Endothelial cell of umbilical vein (primary cell): Measurements from ENCODE around the gene STPG4. TPM values are rescaled to one million over a fixed set of nuclear protein-coding genes. Genes with fewer than 3 reads are reported as not detected.
A peak's percentile ranks its signal among the peaks of the same experiment; 100 is the strongest.

Experiments used
- BruUV-seq: library from RNA; stranded (reverse); fragments of 400-500 nt; replicated peaks from 2 replicates; lab custom pipeline; 2021; lab: Mats Ljungman, UMichigan
- CTCF ChIA-PET: fragments of 300-600, 350-600 bp; sonication (Branson Sonifier 250); formaldehyde crosslinking; loops from one replicate; lab custom pipeline; 2021; ENCODE audit warnings: antibody characterized with exemption, inconsistent platforms; lab: Charles Lee
- POLR2A ChIA-PET: fragments of 300-600, 350-600 bp; sonication (Branson Sonifier 250); formaldehyde crosslinking; loops from one replicate; lab custom pipeline; 2021; ENCODE audit warnings: antibody characterized with exemption, inconsistent platforms; lab: Charles Lee
- DNase-seq: peaks from one replicate; pipeline ENCODE4 v3.0.0-alpha.2; 2011; ENCODE audit warnings: low read depth, low spot score
- FAIRE-seq: peaks from 2 replicates; lab custom pipeline; 2011; peaks lifted over from hg19 to GRCh38; lab: Jason Lieb, UNC
- H2AFZ ChIP-seq: 2 replicates; pipeline ENCODE4 v1.6.0; 2012; ENCODE audit warnings: low read depth, low read length, control low read depth, inconsistent platforms
- H3K27ac ChIP-seq: 2 replicates; pipeline ENCODE4 v1.5.1; 2011; ENCODE audit warnings: low read depth, mild to moderate bottlenecking, control low read depth, low read length, moderate library complexity; ENCODE audit not compliant: insufficient read depth
- H3K27me3 ChIP-seq, 2 experiments: 2 replicates each; pipeline versions ENCODE4 v1.6.0 to v1.6.1; 2011; ENCODE audit warnings: low read length in 2 of 2, mixed read lengths in 1 of 2; ENCODE audit not compliant: control insufficient read depth in 2 of 2, insufficient read depth in 2 of 2
- H3K36me3 ChIP-seq, 2 experiments: 2 replicates in 1 of 2; 3 replicates in 1 of 2; pipeline ENCODE4 v1.5.1; 2011; ENCODE audit warnings: low read length in 2 of 2, mild to moderate bottlenecking in 1 of 2, moderate library complexity in 1 of 2; ENCODE audit not compliant: control insufficient read depth in 2 of 2, insufficient read depth in 2 of 2; ENCODE audit errors: extremely low read depth in 1 of 2
- H3K4me1 ChIP-seq: 3 replicates; pipeline ENCODE4 v1.5.1; 2011; ENCODE audit warnings: mild to moderate bottlenecking, low read length; ENCODE audit not compliant: control insufficient read depth, insufficient read depth; ENCODE audit errors: extremely low read depth
- H3K4me2 ChIP-seq: 2 replicates; pipeline ENCODE4 v1.6.1; 2011; ENCODE audit warnings: low read length, control low read depth, mixed read lengths; ENCODE audit not compliant: insufficient read depth
- H3K4me3 ChIP-seq, 3 experiments: fragments of 200-600 bp in 1 of 3; sonication (generic), shearing (Covaris generic) in 1 of 3; replicated peaks in 1 of 3; 2 replicates each; pipeline ENCODE4 v1.5.1; 2011 to 2016; ENCODE audit warnings: control low read depth in 3 of 3, low read length in 3 of 3, mild to moderate bottlenecking in 2 of 3, inconsistent platforms in 1 of 3, low read depth in 1 of 3, moderate library complexity in 1 of 3; ENCODE audit not compliant: insufficient read depth in 1 of 3
- H3K79me2 ChIP-seq: 2 replicates; pipeline ENCODE4 v1.6.0; 2012; ENCODE audit warnings: low read length, inconsistent platforms; ENCODE audit not compliant: control insufficient read depth, insufficient read depth
- H3K9ac ChIP-seq: replicated peaks from 2 replicates; pipeline ENCODE3; 2011; ENCODE audit warnings: low read length, control low read depth; ENCODE audit not compliant: insufficient read depth; ENCODE audit errors: extremely low read depth
- H3K9me1 ChIP-seq: replicated peaks from 3 replicates; pipeline ENCODE4 v1.6.0; 2011; ENCODE audit warnings: mild to moderate bottlenecking, low read length; ENCODE audit not compliant: control insufficient read depth, insufficient read depth; ENCODE audit errors: extremely low read depth
- H3K9me3 ChIP-seq: replicated peaks from 2 replicates; pipeline ENCODE4 v1.5.1; 2012; ENCODE audit warnings: low read length, inconsistent platforms; ENCODE audit not compliant: control insufficient read depth, insufficient read depth
- H4K20me1 ChIP-seq: replicated peaks from 2 replicates; pipeline ENCODE3; 2011; ENCODE audit warnings: mild to moderate bottlenecking, low read length; ENCODE audit not compliant: control insufficient read depth, insufficient read depth; ENCODE audit errors: extremely low read depth
- EZH2 ChIP-seq: IDR thresholded peaks from 2 replicates; pipeline ENCODE4 v1.6.1; 2012; ENCODE audit warnings: borderline replicate concordance, low read depth, mild to moderate bottlenecking, moderate library complexity, low read length, inconsistent platforms; ENCODE audit not compliant: severe bottlenecking
- FOS ChIP-seq: IDR thresholded peaks from 2 replicates; pipeline ENCODE4 v1.6.1; 2011; ENCODE audit warnings: mild to moderate bottlenecking, low read length, moderate library complexity, borderline replicate concordance; ENCODE audit not compliant: insufficient read depth
- GATA2 ChIP-seq: IDR thresholded peaks from 2 replicates; pipeline ENCODE4 v1.7.0; 2011; ENCODE audit warnings: low read depth, mild to moderate bottlenecking, moderate library complexity, mixed read lengths, low read length; ENCODE audit not compliant: insufficient read length, insufficient read depth
- JUN ChIP-seq: IDR thresholded peaks from 2 replicates; pipeline ENCODE4 v1.6.1; 2011; ENCODE audit warnings: borderline replicate concordance, low read depth; ENCODE audit not compliant: insufficient read length, insufficient read depth
- MYC ChIP-seq: IDR thresholded peaks from one replicate; pipeline ENCODE4 v1.6.1; 2011; ENCODE audit warnings: mild to moderate bottlenecking, low read depth, low read length
- POLR2A ChIP-seq: IDR thresholded peaks from 2 replicates; pipeline ENCODE4 v1.6.1; 2012; ENCODE audit warnings: low read depth, mild to moderate bottlenecking, control low read depth, low read length
- POLR2AphosphoS5 ChIP-seq: IDR thresholded peaks from 2 replicates; pipeline ENCODE4 v1.6.1; 2012; ENCODE audit warnings: low read depth, mild to moderate bottlenecking, control low read depth, low read length, moderate library complexity; ENCODE audit not compliant: insufficient read depth
- dilution Hi-C: fragments of 300-500 bp; cut with MboI; formaldehyde crosslinking; loops from one replicate; pipeline ENCODE4 v1.15.0; 2019; ENCODE audit warnings: low sequenced_read_pairs; ENCODE audit not compliant: extremely low pct_ligation_motif_present
- intact Hi-C: fragments of 100-400 bp; cut with micrococcal nuclease; formaldehyde crosslinking; loops from one replicate; pipeline ENCODE4 v1.10.0; 2022
- polyA plus RNA-seq, 4 experiments: library from polyadenylated mRNA; depleted of rRNA in 3 of 4; stranded (reverse) in 3 of 4; unstranded in 1 of 4; fragments of >200 nt; gene quantifications; 2 replicates each; pipeline versions ENCODE4 v1.2.1 to v1.2.3, GENCODE V29; 2011 to 2012; ENCODE audit warnings: missing spikeins in 1 of 4
- total RNA-seq: library from RNA; stranded (reverse); gene quantifications from 2 replicates; pipeline ENCODE4 v1.2.3, GENCODE V29; 2021
- TF ChIP-seq, protein P1 (sequence below): IDR thresholded peaks from 2 replicates; pipeline ENCODE4 v1.6.1; 2011; ENCODE audit not compliant: insufficient read depth, insufficient read length
- TF ChIP-seq, protein P2 (sequence below), 2 donors: IDR thresholded peaks; 1 replicate in 1 of 2; 2 replicates in 1 of 2; pipeline ENCODE4 v1.5.1; 2011; ENCODE audit warnings: low read length in 2 of 2, mild to moderate bottlenecking in 2 of 2, moderate library complexity in 2 of 2, control low read depth in 1 of 2, inconsistent platforms in 1 of 2, low read depth in 1 of 2; ENCODE audit not compliant: insufficient read depth in 1 of 2; ENCODE audit errors: extremely low read depth in 1 of 2

Gene STPG4
- total and polyA plus RNA-seq, 2 donors (not counting 3 experiments of a cell fraction or from before 2014, with no cell fraction given): 0.53 TPM; not detected in 1

DNA sequence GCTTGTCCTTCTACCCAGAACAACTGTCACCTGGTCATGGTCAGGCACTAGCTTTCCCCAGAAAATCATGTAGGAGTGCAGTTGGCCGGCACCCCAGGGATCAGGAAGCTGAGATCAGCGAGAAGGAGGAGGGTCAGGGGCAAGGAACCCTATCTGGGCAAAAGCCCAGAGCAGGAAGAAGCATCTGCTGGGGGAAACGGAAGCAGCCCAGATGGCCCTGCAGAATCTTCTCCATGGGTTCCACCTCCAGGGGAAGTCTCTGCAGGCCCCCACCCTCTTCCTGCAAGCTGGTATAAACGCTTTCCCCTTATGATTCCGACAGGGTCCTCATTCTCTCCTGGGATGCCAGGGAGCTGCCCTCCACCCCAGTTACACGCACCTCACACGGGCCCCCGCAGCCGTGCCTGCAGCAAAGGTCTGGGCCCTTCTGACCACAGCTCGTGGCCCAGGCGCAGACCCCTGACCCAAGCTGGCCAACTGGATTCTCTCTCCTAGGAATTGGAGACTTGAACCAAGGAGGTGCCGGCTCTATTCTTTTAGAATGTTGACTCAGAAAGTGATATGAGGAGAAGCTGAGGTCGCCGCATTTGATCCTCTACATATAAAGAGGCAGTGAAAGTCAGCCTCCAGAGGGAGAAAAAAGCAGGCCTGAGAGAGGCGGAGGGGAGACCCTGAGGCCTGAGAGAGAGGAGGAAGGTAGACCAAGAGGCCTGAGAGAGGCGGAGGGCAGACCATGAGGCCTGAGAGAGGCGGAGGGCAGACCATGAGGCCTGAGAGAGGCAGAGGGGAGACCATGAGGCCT, 71.0 kb downstream of the STPG4 start:
- ChIA-PET CTCF (interaction anchor here (0.6 kb wide), 1 partner anchor 41 kb away, joined by 3 read pairs; no protein-coding TSS in a partner anchor), POLR2A (no interaction called here)
- no peaks in the 10 kb centered on the region for H3K27me3 ChIP-seq
- FAIRE-seq (peak; percentile 82), DNase-seq (no peak)
- peak overlapping the region; percentile 29 for H2AFZ ChIP-seq
- H3K9me1 ChIP-seq: no peaks in the 10 kb centered on the region
- H4K20me1 ChIP-seq: no peaks in the 10 kb centered on the region
- H3K9me3 ChIP-seq: no peaks in the 10 kb centered on the region
- BruUV-seq: no TSS peak
- H3K4me1 ChIP-seq: peaks cover 44% of the 10 kb centered on the region
- dilution Hi-C loops (no loop called here), intact Hi-C loops (no loop called here)
- no peak overlapping the region for H3K27ac ChIP-seq
- no peaks in the 10 kb centered on the region for H3K79me2 ChIP-seq
- H3K36me3 ChIP-seq: no peaks in the 10 kb centered on the region
- H3K9ac ChIP-seq: no peak overlapping the region
- no peak for TF ChIP-seq JUN
- peak; percentile 39 for TF ChIP-seq POLR2AphosphoS5
- no peak overlapping the region for H3K4me2 ChIP-seq
- H3K4me3 ChIP-seq: no peak overlapping the region

DNA sequence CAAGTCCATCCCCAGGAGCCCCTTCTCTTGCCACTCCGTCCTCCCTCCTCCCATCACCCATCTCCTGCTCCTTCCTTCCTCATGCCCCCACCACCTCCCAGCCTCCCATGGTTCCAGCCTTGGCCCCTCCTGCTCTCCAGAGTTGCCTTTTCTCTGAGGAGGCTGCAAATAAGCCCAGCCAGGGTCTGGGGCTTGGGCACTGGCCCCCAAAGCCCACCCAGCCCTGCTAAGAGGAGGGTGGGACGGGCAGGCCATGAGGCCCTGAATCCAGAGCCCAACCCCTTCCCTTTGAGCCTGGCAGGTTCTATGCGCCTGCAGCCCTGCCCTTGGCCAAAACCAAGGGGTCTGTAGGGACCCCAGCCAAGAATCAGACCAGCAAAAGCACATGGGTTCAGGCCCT, 71.6 kb downstream of the STPG4 start:
- CTCF ChIA-PET: interaction anchor here (0.6 kb wide), 1 partner anchor 41 kb away, joined by 3 read pairs; no protein-coding TSS in a partner anchor
- Histone ChIP-seq H3K4me2 (no peak overlapping the region), H3K36me3 (no peaks in the 10 kb centered on the region), H4K20me1 (no peaks in the 10 kb centered on the region), H3K4me3 (no peak overlapping the region), H2AFZ (no peak overlapping the region), H3K4me1 (peaks cover 38% of the 10 kb centered on the region), H3K9me1 (no peaks in the 10 kb centered on the region), H3K9ac (no peak overlapping the region), H3K9me3 (no peaks in the 10 kb centered on the region), H3K27me3 (no peaks in the 10 kb centered on the region), H3K27ac (no peak overlapping the region), H3K79me2 (no peaks in the 10 kb centered on the region)
- intact Hi-C loops (no loop called here), dilution Hi-C loops (no loop called here)
- no TSS peak for BruUV-seq
- no peak for TF ChIP-seq FOS
- no peak for TF ChIP-seq JUN
- no peak for TF ChIP-seq POLR2A
- TF ChIP-seq, protein P1, sequence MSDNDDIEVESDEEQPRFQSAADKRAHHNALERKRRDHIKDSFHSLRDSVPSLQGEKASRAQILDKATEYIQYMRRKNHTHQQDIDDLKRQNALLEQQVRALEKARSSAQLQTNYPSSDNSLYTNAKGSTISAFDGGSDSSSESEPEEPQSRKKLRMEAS: no peak
- TF ChIP-seq GATA2: no peak
- TF ChIP-seq, protein P2, sequence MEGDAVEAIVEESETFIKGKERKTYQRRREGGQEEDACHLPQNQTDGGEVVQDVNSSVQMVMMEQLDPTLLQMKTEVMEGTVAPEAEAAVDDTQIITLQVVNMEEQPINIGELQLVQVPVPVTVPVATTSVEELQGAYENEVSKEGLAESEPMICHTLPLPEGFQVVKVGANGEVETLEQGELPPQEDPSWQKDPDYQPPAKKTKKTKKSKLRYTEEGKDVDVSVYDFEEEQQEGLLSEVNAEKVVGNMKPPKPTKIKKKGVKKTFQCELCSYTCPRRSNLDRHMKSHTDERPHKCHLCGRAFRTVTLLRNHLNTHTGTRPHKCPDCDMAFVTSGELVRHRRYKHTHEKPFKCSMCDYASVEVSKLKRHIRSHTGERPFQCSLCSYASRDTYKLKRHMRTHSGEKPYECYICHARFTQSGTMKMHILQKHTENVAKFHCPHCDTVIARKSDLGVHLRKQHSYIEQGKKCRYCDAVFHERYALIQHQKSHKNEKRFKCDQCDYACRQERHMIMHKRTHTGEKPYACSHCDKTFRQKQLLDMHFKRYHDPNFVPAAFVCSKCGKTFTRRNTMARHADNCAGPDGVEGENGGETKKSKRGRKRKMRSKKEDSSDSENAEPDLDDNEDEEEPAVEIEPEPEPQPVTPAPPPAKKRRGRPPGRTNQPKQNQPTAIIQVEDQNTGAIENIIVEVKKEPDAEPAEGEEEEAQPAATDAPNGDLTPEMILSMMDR (IDR thresholded peaks at IDR 0.05; ENCODE audit: extremely low read depth in 1 of 2, insufficient read depth in 1 of 2, low read depth in 1 of 2, low read length in 2 of 2): no peak
- no peak for TF ChIP-seq EZH2
- TF ChIP-seq MYC: no peak
- TF ChIP-seq POLR2AphosphoS5: no peak
- DNase-seq (no peak), FAIRE-seq (no peak)
- POLR2A ChIA-PET: no interaction called here
